SU-DHL-6 (cell line): ENCODE measurements around the gene MPRIP.
"Not testable (repeated sequence)": the region's sequence is repeated elsewhere in the genome, so short reads cannot be mapped to it uniquely, and the experiment has no call there.

Experiments used
- H2AFZ ChIP-seq: fragments of 200-600 bp; sonication (generic); 2 replicates; pipeline ENCODE4 v1.6.1; 2014; ENCODE audit warnings: low read depth, mild to moderate bottlenecking, moderate library complexity, mixed read lengths, antibody characterized with exemption, low read length; ENCODE audit not compliant: severe bottlenecking
- H3F3A ChIP-seq: fragments of 200-600 bp; shearing (Covaris generic); 2 replicates; pipeline ENCODE4 v1.6.0; 2016; ENCODE audit warnings: antibody characterized with exemption, mild to moderate bottlenecking; ENCODE audit not compliant: insufficient read depth
- H3K27ac ChIP-seq: fragments of 200-600 bp; sonication (generic); 2 replicates; pipeline ENCODE4 v1.5.1; 2016; ENCODE audit warnings: low read depth, mild to moderate bottlenecking, low read length, moderate library complexity, mixed read lengths
- H3K27me3 ChIP-seq: fragments of 200-600 bp; sonication (generic), shearing (Covaris generic); 2 replicates; pipeline ENCODE4 v1.6.0; 2014; ENCODE audit warnings: mild to moderate bottlenecking, low read length
- H3K36me3 ChIP-seq: fragments of 200-600 bp; sonication (generic); 2 replicates; pipeline ENCODE4 v1.6.1; 2014; ENCODE audit warnings: mild to moderate bottlenecking, low read length, mixed read lengths
- H3K4me2 ChIP-seq: fragments of 300-600, 200-600 bp; shearing (Covaris generic), sonication (generic); 2 replicates; pipeline ENCODE4 v1.6.0; 2014; ENCODE audit warnings: low read length, low read depth, mild to moderate bottlenecking; ENCODE audit not compliant: poor library complexity, severe bottlenecking
- H3K4me3 ChIP-seq: fragments of 200-600 bp; sonication (generic); 2 replicates; pipeline ENCODE4 v1.5.1; 2014; ENCODE audit warnings: antibody characterized with exemption, low read length, mild to moderate bottlenecking, mixed read lengths; ENCODE audit not compliant: insufficient read depth, poor library complexity, severe bottlenecking
- H3K79me2 ChIP-seq: fragments of 200-600 bp; sonication (generic); 2 replicates; pipeline ENCODE4 v1.6.1; 2014; ENCODE audit warnings: mild to moderate bottlenecking, low read length, moderate library complexity; ENCODE audit not compliant: insufficient read depth
- H3K9ac ChIP-seq: fragments of 200-600 bp; sonication (generic); 2 replicates; pipeline ENCODE4 v1.7.0; 2014; ENCODE audit warnings: mild to moderate bottlenecking, low read length
- H3K9me2 ChIP-seq: fragments of 200-600 bp; sonication (generic); replicated peaks from 2 replicates; pipeline ENCODE4 v1.6.1; 2014; ENCODE audit warnings: low read length; ENCODE audit not compliant: insufficient read depth
- H3K9me3 ChIP-seq: fragments of 200-600 bp; sonication (generic); 2 replicates; pipeline ENCODE4 v1.6.1; 2014; ENCODE audit warnings: low read length, mixed read lengths; ENCODE audit not compliant: insufficient read depth
- H4K20me1 ChIP-seq: fragments of 200-600 bp; sonication (generic); 2 replicates; pipeline ENCODE4 v1.6.1; 2014; ENCODE audit warnings: low read depth, mild to moderate bottlenecking, antibody characterized with exemption, low read length, moderate library complexity, mixed read lengths
- EZH2phosphoT487 ChIP-seq: fragments of 200-600 bp; sonication (generic), shearing (Covaris generic); conservative IDR thresholded peaks from 2 replicates; pipeline ENCODE4 v1.6.1; 2018; ENCODE audit warnings: mild to moderate bottlenecking, antibody characterized with exemption, low read length, moderate library complexity, mixed read lengths
- TF ChIP-seq, protein P1 (sequence below): fragments of 200-600 bp; sonication (generic); IDR thresholded peaks from one replicate; pipeline ENCODE4 v1.5.1; 2017; ENCODE audit warnings: antibody characterized with exemption, mild to moderate bottlenecking, low read length, moderate library complexity; ENCODE audit not compliant: insufficient read depth, poor library complexity, severe bottlenecking

The MPRIP gene, protein sequence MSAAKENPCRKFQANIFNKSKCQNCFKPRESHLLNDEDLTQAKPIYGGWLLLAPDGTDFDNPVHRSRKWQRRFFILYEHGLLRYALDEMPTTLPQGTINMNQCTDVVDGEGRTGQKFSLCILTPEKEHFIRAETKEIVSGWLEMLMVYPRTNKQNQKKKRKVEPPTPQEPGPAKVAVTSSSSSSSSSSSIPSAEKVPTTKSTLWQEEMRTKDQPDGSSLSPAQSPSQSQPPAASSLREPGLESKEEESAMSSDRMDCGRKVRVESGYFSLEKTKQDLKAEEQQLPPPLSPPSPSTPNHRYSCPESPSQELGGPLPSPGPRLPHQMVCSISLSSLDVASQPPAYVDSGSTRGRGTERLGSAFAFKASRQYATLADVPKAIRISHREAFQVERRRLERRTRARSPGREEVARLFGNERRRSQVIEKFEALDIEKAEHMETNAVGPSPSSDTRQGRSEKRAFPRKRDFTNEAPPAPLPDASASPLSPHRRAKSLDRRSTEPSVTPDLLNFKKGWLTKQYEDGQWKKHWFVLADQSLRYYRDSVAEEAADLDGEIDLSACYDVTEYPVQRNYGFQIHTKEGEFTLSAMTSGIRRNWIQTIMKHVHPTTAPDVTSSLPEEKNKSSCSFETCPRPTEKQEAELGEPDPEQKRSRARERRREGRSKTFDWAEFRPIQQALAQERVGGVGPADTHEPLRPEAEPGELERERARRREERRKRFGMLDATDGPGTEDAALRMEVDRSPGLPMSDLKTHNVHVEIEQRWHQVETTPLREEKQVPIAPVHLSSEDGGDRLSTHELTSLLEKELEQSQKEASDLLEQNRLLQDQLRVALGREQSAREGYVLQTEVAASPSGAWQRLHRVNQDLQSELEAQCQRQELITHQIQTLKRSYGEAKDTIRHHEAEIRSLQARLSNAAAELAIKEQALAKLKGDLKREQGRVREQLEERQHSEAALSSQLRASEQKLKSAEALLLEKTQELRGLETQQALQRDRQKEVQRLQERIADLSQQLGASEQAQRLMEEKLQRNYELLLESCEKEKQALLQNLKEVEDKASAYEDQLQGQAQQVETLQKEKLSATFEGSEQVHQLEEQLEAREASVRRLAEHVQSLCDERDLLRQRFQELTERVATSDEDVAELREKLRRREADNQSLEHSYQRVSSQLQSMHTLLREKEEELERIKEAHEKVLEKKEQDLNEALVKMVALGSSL (N-terminal part only)

GRCh38 chr17:17042384-17042736, at the start of gene MPRIP:
Gene MPRIP, plus strand, starts transcription at chr17:17042457. Its CDS starts 392 bp downstream, at chr17:17042849.
- Histone ChIP-seq H3F3A (peaks cover 14% of the 10 kb centered on the region), H3K27me3 (no peaks in the 10 kb centered on the region), H3K27ac (no peak within 1 kb of the TSS), H3K4me3 (peak within 1 kb of the TSS; percentile 70), H3K36me3 (peaks cover 6% of the 10 kb centered on the region; the same call in 1 of the 2 replicates), H3K9ac (peak within 1 kb of the TSS; percentile 62), H3K79me2 (peaks cover 26% of the 10 kb centered on the region), H3K4me2 (peak within 1 kb of the TSS; percentile 72), H4K20me1 (peaks cover 6% of the 10 kb centered on the region; the same call in 1 of the 2 replicates), H3K9me2 (no peaks in the 10 kb centered on the region), H3K9me3 (no peaks in the 10 kb centered on the region), H2AFZ (peak within 1 kb of the TSS; percentile 91)
- TF ChIP-seq EZH2phosphoT487: no peak
- TF ChIP-seq, protein P1, sequence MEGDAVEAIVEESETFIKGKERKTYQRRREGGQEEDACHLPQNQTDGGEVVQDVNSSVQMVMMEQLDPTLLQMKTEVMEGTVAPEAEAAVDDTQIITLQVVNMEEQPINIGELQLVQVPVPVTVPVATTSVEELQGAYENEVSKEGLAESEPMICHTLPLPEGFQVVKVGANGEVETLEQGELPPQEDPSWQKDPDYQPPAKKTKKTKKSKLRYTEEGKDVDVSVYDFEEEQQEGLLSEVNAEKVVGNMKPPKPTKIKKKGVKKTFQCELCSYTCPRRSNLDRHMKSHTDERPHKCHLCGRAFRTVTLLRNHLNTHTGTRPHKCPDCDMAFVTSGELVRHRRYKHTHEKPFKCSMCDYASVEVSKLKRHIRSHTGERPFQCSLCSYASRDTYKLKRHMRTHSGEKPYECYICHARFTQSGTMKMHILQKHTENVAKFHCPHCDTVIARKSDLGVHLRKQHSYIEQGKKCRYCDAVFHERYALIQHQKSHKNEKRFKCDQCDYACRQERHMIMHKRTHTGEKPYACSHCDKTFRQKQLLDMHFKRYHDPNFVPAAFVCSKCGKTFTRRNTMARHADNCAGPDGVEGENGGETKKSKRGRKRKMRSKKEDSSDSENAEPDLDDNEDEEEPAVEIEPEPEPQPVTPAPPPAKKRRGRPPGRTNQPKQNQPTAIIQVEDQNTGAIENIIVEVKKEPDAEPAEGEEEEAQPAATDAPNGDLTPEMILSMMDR: no peak

DNA sequence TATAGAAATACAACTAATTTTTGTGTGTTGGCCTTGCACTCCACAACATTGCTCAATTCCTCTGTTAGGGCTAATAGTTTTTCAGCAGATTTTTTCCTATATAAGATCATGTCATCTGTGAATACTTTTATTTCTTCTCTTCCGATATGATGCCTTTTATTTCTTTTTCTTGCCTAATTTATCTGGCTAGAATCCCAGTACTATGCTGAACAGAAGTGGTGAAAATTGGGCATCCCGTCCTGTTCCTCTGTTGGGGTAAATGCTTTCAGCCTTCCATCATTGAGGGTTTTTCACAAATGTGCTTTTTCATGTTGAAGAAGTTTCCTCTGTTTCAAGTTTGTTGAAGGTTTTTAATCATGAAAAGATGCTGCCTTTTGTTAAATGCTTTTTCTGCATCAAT, 47.6 kb upstream of the MPRIP start:
- Histone ChIP-seq H3K9me2 (no peaks in the 10 kb centered on the region), H3K4me3 (no peak overlapping the region), H3K9ac (no peak overlapping the region), H3K4me2 (no peak overlapping the region), H3K27ac (no peak overlapping the region), H3K79me2 (no peaks in the 10 kb centered on the region), H2AFZ (no peak overlapping the region), H4K20me1 (no peaks in the 10 kb centered on the region), H3K27me3 (no peaks in the 10 kb centered on the region), H3K36me3 (no peaks in the 10 kb centered on the region), H3K9me3 (no peaks in the 10 kb centered on the region), H3F3A (peaks cover 8% of the 10 kb centered on the region)
- TF ChIP-seq, protein P1: no peak
- TF ChIP-seq EZH2phosphoT487: no peak

- Histone ChIP-seq H3K36me3 (no peaks in the 10 kb centered on the region), H3K9me3 (no peaks in the 10 kb centered on the region), H3K9me2 (no peaks in the 10 kb centered on the region), H3K79me2 (no peaks in the 10 kb centered on the region), H3K4me3 (no peak overlapping the region), H3K27ac (no peak overlapping the region), H3K9ac (no peak overlapping the region), H3F3A (no peaks in the 10 kb centered on the region), H2AFZ (no peak overlapping the region), H3K27me3 (no peaks in the 10 kb centered on the region), H3K4me2 (no peak overlapping the region), H4K20me1 (no peaks in the 10 kb centered on the region)
- no peak for TF ChIP-seq EZH2phosphoT487
- TF ChIP-seq, protein P1: no peak
Measured at GRCh38 chr17:16995930-16996329, 46.3 kb upstream of the MPRIP start.

DNA sequence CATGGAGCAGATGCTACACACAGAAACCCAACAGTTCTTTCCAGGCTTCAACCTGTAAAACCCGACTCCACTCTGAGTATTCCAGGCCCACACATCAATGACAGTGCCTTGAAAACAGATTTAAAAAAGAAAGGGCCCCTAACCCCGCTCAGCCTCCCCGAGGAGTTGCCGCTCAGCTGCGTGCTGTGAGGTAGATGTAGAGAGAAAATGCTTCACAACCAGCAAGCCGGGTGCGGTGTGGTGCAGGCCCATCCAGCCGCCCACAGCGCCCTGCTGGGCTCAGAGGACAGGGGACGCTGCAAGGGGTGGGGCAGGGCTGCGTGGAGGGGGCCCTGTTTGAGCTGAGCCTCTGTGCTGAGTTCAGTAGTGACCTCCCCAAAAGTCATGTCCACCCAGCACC, 45.5 kb upstream of the MPRIP start:
- not testable (repeated sequence) for H3K27me3 ChIP-seq, H3K4me2 ChIP-seq, H3K9me2 ChIP-seq, H3K36me3 ChIP-seq, H3K4me3 ChIP-seq, H3K27ac ChIP-seq, H2AFZ ChIP-seq, H3F3A ChIP-seq, H3K79me2 ChIP-seq, H3K9ac ChIP-seq, H3K9me3 ChIP-seq, H4K20me1 ChIP-seq
